ENCODE data around the gene RAB13. TPM values are rescaled to one million over a fixed set of nuclear protein-coding genes. Genes with fewer than 3 reads are reported as not detected.

The RAB13 gene
- total and polyA plus RNA-seq, 3 experiments from 2014 or later: 9.0 to 9.5 TPM; not detected in 1

Other genes with a start within 250 kb of the RAB13 start
- gene SLC27A3, start 210.9 kb downstream of the RAB13 start, total RNA-seq: 10 to 100 TPM in 1 of 2 experiments, 1 to 10 TPM in 1; 9.9 to 11.3 TPM
- gene SLC27A3, start 210.9 kb downstream of the RAB13 start, polyA plus RNA-seq: 29.3 TPM
- gene GATAD2B, start 63.4 kb downstream of the RAB13 start, total RNA-seq: 10 to 100 TPM; 64.9 to 71.9 TPM
- 5.6 TPM for gene GATAD2B, start 63.4 kb downstream of the RAB13 start, polyA plus RNA-seq
- 100 to 1,000 TPM; 100 to 102 TPM for gene DENND4B, start 39.6 kb downstream of the RAB13 start, total RNA-seq
- 27.3 TPM for gene DENND4B, start 39.6 kb downstream of the RAB13 start, polyA plus RNA-seq
- 10 to 100 TPM; 53.9 to 63.2 TPM for gene CRTC2, start 27.7 kb downstream of the RAB13 start, total RNA-seq
- gene CRTC2, start 27.7 kb downstream of the RAB13 start, polyA plus RNA-seq: 38.9 TPM
- gene SLC39A1, start 22.8 kb downstream of the RAB13 start, total RNA-seq: 10 to 100 TPM; 85.5 to 88.2 TPM
- gene SLC39A1, start 22.8 kb downstream of the RAB13 start, polyA plus RNA-seq: 39.2 TPM
- 10 to 100 TPM in 1 of 2 experiments, 1 to 10 TPM in 1; 10.0 to 10.1 TPM for gene CREB3L4, start 18.4 kb downstream of the RAB13 start, total RNA-seq
- 5.3 TPM for gene CREB3L4, start 18.4 kb downstream of the RAB13 start, polyA plus RNA-seq
- 100 to 1,000 TPM; 232 to 239 TPM for gene JTB, start 8.7 kb downstream of the RAB13 start, total RNA-seq
- gene JTB, start 8.7 kb downstream of the RAB13 start, polyA plus RNA-seq: 351 TPM
- 1,000 to 10,000 TPM; 1,959 to 2,149 TPM for gene RPS27, start 4.4 kb upstream of the RAB13 start, total RNA-seq
- 20,406 TPM for gene RPS27, start 4.4 kb upstream of the RAB13 start, polyA plus RNA-seq
- under 1 TPM in 1 of 2 experiments, not detected in 1; 0.09 TPM for gene NUP210L, start 168.7 kb upstream of the RAB13 start, total RNA-seq
- 0.06 TPM for gene NUP210L, start 168.7 kb upstream of the RAB13 start, polyA plus RNA-seq
- 100 to 1,000 TPM; 802 to 863 TPM for gene TPM3, start 205.8 kb upstream of the RAB13 start, total RNA-seq
- 948 TPM for gene TPM3, start 205.8 kb upstream of the RAB13 start, polyA plus RNA-seq
- gene CFAP141, start 220.0 kb upstream of the RAB13 start, total RNA-seq: not detected
- gene CFAP141, start 220.0 kb upstream of the RAB13 start, polyA plus RNA-seq: not detected
- 100 to 1,000 TPM; 258 to 277 TPM for gene UBAP2L, start 234.6 kb upstream of the RAB13 start, total RNA-seq
- gene UBAP2L, start 234.6 kb upstream of the RAB13 start, polyA plus RNA-seq: 63.0 TPM